HCT116 (cell line): ENCODE measurements around the gene IMMT.

Source experiments
- SP1 ChIP-seq: IDR thresholded peaks from 2 replicates; pipeline ENCODE4 v1.6.1; 2012; ENCODE audit warnings: low read depth
- ZBTB33 ChIP-seq: IDR thresholded peaks from 2 replicates; pipeline ENCODE4 v1.6.1; 2011; ENCODE audit warnings: mild to moderate bottlenecking, low read length, moderate library complexity; ENCODE audit not compliant: insufficient replicate concordance; ENCODE audit errors: extremely low read depth

GRCh38 chr2:86174445-86174844, 20.8 kb downstream of the IMMT start:
- no peak for TF ChIP-seq SP1
- no peak for TF ChIP-seq ZBTB33
